ENCODE measurements around the gene OLA1. TPM values are rescaled to one million over a fixed set of nuclear protein-coding genes. Genes with fewer than 3 reads are reported as not detected.
A peak's percentile ranks its signal among the peaks of the same experiment; 100 is the strongest.

OLA1 gene
- total and polyA plus RNA-seq, 9 of the 15 experiments (the other 6 are each of a cell fraction or from before 2014, with no cell fraction given): 208 to 353 (median 225) TPM

DNA sequence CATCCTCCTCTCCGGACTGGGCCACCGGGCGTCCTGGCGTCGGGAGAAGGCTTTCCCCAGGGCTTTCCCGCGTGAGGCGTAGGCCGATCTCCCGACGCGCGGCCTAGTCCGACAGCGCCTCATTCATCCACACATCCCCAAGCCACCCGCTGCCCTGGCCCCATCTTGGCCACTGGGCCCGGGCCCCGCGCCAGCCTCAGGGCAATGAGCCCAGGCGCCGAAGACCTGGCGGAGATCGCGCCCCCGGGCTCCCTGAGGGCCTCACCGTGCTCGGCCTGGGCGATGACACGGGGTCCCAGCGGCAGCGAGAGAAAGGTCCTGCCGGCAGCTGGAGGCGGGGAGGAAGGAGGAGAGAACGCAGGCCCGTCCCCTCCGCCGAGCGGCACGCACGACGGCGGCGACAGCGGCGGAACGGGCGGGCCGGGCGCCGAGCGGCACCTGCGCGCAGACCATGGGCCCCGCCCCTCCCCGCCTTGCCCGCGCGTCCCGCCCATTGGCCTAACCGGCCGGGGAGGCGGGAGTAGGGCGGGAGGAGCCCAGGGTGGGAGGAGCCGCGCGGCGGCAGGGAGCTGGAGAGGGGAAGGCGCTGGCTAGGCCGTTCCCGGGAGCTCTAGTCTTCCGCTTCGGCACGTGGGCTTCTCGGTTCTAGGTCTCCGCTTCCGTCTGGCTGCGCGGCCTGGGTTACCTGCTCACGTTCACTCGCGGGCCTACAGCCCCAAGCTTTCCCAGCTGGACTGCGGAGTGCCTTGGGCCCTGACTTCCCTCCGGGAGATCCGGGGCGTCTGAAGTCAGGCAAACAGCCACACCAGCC, at the start of gene OLA1 (continued):
- TF ChIP-seq GATAD2A (IDR thresholded peaks at IDR 0.05) (peak; percentile 82), TRIM24 (IDR thresholded peaks at IDR 0.05) (peak in 1 of 2 experiments; percentile 14; a peak in 1 of 4 replicates), TBP (optimal IDR thresholded peaks at IDR 0.05; ENCODE audit: low read depth, low read length) (peak; percentile 89), ZNF407 (IDR thresholded peaks at IDR 0.05; ENCODE audit: low read depth) (no peak), LARP7 (IDR thresholded peaks at IDR 0.05) (peak; percentile 42; the same call in 1 of the 2 replicates), ETV1 (tag; conservative IDR thresholded peaks at IDR 0.05; ENCODE audit: low read depth) (peak; percentile 69), ZFPM2 (CRISPR knock-in tag; IDR thresholded peaks at IDR 0.05) (0 out of 2 replicates have a peak, but pooled peaks have one; percentile 50), POLR2AphosphoS5 (IDR thresholded peaks at IDR 0.05; ENCODE audit: control insufficient read depth, insufficient read depth, low read depth, low read length) (peak; percentile 88), CEBPB (tag; IDR thresholded peaks at IDR 0.05) (no peak), ZSCAN29 (IDR thresholded peaks at IDR 0.05) (peak; percentile 75), PHF20 (IDR thresholded peaks at IDR 0.05; ENCODE audit: partially characterized antibody) (peak; percentile 88), POLR3G (IDR thresholded peaks at IDR 0.05; ENCODE audit: extremely low read depth, insufficient read length, insufficient replicate concordance) (no peak)
- TF ChIP-seq, protein P1, sequence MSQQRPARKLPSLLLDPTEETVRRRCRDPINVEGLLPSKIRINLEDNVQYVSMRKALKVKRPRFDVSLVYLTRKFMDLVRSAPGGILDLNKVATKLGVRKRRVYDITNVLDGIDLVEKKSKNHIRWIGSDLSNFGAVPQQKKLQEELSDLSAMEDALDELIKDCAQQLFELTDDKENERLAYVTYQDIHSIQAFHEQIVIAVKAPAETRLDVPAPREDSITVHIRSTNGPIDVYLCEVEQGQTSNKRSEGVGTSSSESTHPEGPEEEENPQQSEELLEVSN (IDR thresholded peaks at IDR 0.05; ENCODE audit: borderline replicate concordance in 1 of 2, extremely low read depth in 1 of 2, insufficient read depth in 1 of 2, insufficient read length in 1 of 2, low read depth in 1 of 2, low read length in 1 of 2, poor library complexity in 1 of 2, severe bottlenecking in 1 of 2): peak; percentile 93 to 94
- TF ChIP-seq, protein P2, sequence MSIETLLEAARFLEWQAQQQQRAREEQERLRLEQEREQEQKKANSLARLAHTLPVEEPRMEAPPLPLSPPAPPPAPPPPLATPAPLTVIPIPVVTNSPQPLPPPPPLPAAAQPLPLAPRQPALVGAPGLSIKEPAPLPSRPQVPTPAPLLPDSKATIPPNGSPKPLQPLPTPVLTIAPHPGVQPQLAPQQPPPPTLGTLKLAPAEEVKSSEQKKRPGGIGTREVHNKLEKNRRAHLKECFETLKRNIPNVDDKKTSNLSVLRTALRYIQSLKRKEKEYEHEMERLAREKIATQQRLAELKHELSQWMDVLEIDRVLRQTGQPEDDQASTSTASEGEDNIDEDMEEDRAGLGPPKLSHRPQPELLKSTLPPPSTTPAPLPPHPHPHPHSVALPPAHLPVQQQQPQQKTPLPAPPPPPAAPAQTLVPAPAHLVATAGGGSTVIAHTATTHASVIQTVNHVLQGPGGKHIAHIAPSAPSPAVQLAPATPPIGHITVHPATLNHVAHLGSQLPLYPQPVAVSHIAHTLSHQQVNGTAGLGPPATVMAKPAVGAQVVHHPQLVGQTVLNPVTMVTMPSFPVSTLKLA (conservative IDR thresholded peaks at IDR 0.05): peak; percentile 89 to 94

Measured in K562 (cell line).